Activated CD4-positive, alpha-beta T cell treated with anti-CD3 and anti-CD28 coated beads, Interleukin-2, amount 50 U/mL, for 1 hour (primary cell): Measurements from ENCODE around the gene CNIH2.
"Not testable (repeated sequence)": the region's sequence is repeated elsewhere in the genome, so short reads cannot be mapped to it uniquely, and the experiment has no call there.

Source experiments
- DNase-seq: peaks from one replicate; pipeline ENCODE4 v3.0.0-alpha.2; 2020

Gene CNIH2

GRCh38 chr11:66316849-66317251, 38.9 kb downstream of the CNIH2 start, which contains the start of gene CD248:
Gene CD248 (minus strand): TSS chr11:66317044. CDS start chr11:66317027, 17 bp downstream.
- no peak for DNase-seq

GRCh38 chr11:66317322-66317722, 39.3 kb downstream of the CNIH2 start:
- DNase-seq = no peak

DNA sequence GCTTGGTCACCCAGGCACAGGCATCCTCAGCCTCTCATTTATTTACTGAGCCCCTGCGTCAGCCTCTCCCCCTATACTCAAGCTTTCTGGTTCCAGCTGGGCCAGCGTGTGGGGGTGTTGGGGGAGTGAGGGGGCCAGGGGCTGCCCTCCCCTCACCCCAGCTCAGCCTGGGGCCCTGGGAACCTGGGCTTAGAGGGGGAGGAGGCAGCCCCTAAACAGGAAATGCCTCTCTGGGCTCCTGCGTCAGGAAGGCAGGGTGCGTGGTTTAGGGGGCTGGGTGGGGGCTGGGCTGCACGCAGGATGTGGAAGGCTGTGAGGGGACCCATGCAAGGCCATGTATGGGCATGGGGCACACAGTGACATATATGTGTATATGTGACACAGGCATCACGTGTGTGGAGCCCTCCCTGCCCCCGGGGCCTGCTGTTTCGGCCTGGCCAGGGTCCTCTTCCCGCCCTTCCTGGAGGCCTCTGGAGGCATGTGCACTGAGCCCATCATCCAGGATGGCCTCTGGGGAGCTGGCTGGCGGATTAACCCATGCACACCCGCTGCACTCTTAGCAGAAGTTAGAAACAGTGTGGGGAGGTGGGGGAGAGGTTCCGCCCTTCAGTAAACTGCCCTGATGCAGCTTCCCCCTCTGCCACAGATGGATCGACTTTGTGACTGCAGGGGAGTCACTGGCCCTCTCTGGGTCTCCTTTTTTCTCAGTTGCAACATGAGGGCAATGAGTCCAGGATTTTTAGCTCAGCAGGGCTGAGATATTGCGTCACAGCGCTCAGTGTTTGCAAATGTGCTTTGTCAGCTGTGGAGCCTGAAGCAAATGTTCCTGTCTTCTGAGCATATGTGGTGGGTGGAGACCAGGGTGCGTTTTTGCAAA, 40.0 kb downstream of the CNIH2 start:
- DNase-seq = peak; percentile 40

GRCh38 chr11:66318600-66318970, 40.6 kb downstream of the CNIH2 start:
- no peak for DNase-seq

- DNase-seq = not testable (repeated sequence)
Measured at GRCh38 chr11:66320289-66320688, 42.3 kb downstream of the CNIH2 start.

- not testable (repeated sequence) for DNase-seq
Measured at GRCh38 chr11:66320748-66321147, 42.8 kb downstream of the CNIH2 start.

DNA sequence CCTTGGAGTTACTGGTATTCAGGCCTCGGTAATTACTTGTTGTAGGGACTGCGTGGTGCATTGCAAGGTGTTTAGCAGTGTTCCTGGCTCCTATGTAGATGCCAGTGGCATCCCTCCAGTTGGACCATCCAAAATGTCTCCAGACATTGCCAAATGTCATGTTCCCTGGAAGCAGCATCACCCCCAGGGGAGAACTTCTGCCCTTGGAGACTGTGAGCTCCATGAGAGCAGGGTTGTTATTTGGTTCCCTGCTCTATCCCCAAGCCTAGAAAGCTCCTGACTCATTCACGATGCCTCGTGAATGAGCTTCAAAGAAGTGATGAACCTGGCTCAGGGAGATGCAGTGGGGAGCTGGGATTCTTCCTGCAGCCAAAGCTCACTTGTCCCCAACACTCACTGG, 43.6 kb downstream of the CNIH2 start:
- no peak for DNase-seq

DNA sequence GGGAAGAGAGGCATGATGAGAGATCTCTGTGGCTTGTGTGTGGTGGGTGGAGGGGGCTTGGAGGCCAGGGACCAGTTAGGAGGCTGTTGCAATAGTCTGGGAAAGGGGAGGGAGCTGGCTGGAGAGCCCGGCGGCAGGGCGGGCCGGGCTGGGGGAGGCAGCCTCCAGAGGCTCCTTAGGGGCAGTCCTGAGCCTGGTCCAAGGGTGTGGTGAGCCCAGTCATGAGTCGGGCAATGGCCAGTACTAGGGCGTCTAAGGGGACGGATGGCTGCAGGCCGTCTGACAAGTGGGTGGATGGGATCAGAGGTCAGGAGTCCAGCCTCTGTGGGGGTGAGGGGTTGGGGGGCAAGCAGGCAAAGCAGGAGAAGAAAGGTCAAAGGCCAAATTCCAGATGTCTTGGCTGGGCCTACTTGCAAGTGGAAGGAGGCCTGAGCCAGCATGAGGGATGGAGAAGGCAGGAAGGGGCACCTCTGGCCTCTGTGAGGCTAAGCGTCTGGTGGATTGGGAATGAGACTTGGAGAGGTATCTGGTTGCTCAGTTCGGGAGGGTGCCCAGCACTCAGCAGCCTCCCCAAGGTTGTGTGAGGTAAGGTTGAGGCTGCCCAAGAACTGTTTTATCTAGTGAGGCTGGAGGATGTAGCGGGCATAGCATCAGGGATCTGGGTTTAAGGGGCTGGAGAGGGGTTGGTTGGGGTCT, 44.9 kb downstream of the CNIH2 start:
- no peak for DNase-seq

DNA sequence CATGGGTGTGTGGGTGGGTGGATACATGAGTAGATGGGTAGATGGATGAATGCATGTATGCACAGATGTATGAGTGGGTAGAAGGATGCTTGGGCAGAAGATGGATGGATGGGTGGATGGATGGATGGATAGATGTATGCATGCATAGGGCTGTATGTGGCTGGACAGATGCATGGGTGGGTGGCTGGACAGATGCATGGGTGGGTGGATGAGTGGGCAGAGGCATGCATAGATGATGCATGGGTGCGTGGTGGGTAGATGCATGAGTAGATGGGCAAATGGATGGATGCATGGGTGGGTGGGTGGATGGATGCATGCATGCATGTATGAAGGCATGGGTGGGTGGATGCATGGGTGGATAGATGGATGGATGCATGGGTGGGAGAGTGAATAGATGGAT, 45.7 kb downstream of the CNIH2 start:
- DNase-seq = no peak

- DNase-seq = no peak
Measured at GRCh38 chr11:66324664-66325063, 46.7 kb downstream of the CNIH2 start.

- DNase-seq = no peak
Measured at GRCh38 chr11:66325263-66325671, 47.3 kb downstream of the CNIH2 start.

- no peak for DNase-seq
Measured at GRCh38 chr11:66326261-66327111, 48.5 kb downstream of the CNIH2 start.

- DNase-seq = no peak
Measured at GRCh38 chr11:66327171-66328030, 49.4 kb downstream of the CNIH2 start.

GRCh38 chr11:66328031-66328301, 50.0 kb downstream of the CNIH2 start:
- DNase-seq = no peak

DNA sequence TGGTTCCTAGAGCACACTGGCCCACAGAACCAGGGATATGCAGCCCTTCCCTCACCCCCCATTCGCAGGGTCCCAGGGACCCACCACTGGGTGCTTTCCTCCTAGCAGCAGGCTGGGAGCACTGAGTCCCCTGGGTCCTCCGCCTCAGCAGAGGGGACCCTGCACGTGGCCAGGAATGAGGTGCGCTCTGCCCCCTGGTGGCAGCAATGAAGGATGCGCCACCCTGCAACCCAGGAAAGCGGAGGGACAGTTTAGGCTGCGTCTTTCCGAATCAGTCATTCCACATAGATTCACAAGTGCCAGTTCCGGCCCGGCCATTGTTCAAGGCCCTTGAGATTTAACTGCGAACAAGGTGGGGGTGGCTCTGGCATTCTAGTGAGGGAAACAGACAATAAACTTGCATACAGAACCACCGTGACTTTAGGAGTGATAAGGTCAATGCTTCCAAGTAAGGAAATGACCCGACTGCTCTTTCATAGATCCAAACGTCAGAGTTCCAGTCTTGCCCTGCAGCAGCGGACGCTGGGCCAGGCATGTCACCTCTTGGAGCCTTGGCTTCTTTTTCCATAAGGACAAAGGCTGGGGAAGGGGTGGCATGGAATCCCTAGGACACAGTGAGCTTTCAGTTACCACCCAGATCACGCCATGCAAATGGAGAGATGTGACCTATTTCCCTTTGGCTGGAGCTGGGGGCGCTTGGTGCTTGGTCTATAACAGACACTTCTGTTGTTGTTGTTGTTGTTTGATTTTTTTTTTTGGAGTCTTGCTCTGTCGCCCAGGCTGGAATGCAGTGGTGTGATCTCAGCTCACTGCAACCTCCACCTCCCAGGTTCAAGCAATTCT, 50.5 kb downstream of the CNIH2 start:
- DNase-seq = peak; percentile 79

GRCh38 chr11:66329165-66329673, 51.2 kb downstream of the CNIH2 start:
- no peak for DNase-seq

- DNase-seq = no peak
Measured at GRCh38 chr11:66330931-66331330, 53.0 kb downstream of the CNIH2 start.

GRCh38 chr11:66331542-66332370, 53.8 kb downstream of the CNIH2 start:
- no peak for DNase-seq

DNA sequence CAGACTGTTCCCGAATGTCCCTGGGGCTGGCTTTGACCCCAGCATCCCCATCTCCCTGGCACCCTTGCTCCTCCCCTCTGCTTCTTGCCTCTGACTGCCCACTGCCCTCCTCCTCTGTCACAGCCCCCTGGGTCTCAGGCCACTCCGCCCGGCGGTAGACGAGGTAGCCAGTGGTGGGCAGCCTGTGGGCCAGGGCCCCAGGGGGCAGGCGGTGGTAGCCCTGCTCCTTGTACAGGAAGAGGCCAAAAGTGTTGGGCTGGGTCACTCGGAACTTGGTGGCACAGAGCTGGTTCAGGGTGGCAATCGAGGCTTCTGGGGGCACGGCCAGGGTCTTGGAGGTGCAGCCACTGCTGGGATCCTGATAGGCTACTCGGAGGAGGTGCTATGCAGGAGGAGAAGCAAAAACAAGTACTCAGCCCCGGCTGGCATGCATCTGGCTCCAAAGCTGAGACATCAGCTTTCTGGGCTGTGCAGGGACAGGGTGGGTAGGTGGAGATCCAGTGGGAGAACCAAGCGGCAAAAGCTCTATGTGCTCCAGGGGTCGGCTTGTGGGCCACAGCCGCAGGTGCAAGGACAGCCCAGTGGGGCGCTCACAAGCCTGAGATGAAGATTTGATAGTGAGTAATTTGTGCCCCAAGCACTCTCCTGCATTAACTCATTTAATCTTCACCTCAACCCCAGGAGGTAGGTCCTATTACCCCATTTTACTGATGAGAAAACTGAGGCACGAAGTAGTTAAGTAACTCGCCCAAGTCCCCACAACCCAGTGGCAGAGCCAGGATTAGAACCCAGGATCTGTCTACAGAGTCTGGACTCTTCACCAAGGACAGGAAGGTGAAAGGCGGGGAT, 54.6 kb downstream of the CNIH2 start:
- DNase-seq = no peak
